ENCODE results near the gene RERE.
"Not testable (repeated sequence)": the region's sequence is repeated elsewhere in the genome, so short reads cannot be mapped to it uniquely, and the experiment has no call there.

RERE gene

DNA sequence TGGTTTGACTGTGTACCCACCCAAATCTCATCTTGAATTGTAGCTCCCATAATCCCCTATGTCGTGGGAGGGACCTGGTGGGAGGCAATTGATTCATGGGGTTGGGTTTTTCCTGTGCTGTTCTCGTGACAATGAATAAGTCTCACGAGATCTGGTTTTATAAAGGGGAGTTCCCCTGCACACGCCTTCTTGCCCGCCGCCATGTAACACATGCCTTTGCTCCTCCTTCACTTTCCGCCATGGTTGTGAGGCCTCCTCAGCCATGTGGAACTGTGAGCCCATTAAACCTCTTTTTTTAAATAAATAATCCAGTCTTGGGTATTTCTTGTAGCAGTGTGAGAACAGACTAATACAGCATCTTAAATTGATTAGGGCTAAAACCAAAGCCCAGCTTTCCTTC lies 22.6 kb upstream of the RERE start:
- DNase-seq: no peak

DNA sequence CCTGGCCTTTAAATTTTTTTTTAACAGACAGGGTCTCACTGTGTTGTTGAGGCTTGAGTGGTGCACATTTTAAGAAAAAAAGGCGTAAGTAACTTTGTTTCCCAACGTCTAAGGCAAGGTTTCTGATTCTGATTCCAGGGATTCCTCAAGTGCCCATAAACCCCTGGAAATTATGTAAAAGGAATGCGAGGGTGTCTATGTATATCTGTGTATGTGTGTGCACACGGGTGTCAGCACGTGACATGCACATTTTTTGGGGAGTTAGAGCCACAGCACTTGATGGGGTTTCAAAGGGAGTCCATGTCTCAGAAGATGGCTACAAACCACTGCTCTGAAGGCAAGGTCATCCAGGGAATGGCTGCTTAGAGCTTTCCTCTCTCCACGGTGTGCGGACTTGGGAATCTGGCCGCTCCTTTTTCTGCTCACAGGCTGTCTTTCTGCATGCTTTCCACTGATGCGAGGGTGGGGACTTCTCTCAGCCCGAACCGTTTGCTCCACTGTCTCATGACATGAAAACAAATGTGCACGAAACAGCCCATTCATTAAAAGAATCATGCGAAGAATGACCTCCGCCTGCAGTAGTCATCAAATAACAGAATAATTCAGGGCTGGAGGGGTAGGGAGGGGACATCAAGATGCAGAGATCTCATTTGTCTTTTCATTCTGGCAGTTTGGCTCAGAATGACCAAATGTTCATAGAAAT lies 18.7 kb upstream of the RERE start:
- DNase-seq: no peak

DNA sequence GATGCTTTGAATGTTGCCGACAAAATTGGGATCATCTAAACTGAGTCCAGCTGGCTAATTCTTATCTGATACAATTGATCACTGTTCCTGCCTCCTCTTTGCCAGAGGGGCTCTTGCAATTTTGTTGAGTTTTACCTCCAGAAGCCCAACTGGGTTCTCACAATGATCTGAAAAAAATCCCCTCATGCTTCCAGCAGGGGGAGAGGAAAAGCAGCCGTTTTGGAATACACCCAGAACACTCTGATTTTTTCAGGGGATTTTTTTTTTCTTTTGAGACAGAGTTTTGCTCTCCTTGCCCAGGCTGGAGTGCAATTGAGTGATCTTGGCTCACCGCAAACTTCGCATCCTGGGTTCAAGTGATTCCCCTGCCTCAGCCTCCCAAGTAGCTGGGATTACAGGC lies 13.9 kb upstream of the RERE start:
- DNase-seq: peak; percentile 39

DNA sequence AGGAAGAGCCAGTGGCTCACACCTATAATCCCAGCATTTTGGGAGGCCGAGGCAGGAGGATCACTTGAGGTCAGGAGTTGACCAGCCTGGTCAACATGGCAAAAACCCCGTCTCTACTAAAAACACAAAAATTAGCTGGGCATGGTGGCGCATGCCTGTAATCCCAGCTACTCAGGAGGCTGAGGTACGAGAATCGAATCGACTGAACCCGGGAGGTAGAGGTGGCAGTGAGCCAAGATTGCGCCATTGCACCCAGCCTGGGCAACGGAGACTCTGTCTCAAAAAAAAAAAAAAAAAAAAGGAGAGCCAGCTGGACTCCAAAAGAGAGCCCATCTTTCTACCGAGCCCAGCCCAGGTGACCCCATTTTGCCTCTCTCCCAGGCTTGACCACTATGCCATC lies 13.3 kb upstream of the RERE start:
- not testable (repeated sequence) for DNase-seq

DNA sequence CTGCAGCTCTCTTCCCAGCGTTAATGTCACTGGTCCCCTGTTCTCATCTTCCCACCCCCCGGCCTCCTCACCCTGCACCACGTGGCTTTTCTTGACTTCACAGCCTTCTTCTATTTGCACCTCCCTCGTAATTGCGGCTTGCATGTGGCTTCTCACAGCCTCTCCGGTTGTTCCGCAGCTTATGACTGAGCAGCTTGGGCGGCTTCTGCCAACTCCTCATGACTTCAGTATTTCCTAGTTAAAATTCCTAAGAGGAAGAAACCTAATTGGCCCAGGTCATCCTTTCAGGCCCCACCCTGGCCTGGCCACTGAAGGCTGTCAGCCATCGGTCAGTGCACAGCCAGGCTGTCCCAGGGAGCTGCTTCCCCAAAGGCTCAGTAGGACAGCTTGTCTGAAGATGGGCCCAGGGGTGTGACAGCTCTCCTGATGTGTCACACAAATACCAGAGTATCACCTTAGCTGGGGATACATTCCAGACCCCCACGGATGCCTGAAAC lies 8.6 kb upstream of the RERE start:
- no peak for DNase-seq

DNA sequence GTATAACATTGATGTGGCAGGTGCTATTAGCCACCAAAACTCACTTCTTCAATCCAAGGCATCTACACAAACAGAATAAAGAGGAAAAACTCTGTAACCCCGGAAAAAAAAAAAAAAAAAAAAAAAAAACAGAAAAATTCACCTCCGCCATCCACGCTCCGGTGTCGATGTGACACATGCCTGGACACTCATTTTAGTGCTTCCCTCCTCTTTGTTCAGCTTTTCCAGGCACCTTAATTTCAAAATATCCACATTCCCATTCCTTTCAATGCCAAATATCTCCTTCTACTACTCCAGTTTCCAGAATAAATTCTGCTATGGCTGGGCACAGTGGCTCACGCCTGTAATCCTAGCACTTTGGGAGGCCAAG lies 5.8 kb upstream of the RERE start:
- peak; percentile 54 for DNase-seq

DNA sequence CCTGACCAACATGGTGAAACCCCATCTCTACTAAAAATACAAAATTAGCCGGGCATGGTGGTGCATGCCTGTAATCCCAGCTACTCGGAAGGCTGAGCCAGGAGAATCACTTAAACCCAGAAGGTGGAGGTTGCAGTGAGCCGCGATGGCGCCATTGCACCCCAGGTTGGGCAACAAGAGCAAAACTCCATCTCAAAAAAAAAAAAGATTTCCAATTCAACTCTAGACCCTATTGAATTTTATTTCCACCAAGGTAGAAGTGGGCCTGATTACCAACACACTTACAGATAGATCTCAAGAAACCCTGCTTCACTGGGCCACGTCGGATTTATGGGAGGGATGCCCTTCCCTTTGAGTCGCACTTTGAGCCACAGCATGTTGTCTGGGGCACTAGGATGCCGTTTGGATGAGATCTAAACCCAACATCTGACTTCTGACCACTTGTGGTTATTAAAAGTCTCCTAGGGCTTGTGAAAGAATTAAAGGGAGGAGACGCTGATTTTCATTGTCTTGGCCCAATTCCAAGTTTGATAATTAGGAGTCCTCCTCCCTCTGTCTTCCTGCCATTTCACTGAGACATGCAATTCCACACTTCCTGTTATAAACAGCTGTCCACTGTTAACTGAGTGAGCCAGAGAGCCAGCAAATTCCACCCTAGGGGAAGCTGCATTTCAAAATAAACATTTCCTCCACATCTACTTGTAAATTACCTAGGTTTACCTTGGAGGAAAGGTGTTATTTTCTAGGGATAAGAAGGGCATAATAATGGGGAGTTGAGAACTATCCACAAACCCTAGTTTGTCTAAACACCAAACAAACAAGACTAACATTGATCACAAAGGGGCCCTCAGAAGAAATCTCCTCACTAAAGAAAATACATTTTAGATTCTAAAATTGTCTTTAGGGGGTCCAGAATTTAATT lies 5.2 kb upstream of the RERE start:
- peak; percentile 90 for DNase-seq

DNA sequence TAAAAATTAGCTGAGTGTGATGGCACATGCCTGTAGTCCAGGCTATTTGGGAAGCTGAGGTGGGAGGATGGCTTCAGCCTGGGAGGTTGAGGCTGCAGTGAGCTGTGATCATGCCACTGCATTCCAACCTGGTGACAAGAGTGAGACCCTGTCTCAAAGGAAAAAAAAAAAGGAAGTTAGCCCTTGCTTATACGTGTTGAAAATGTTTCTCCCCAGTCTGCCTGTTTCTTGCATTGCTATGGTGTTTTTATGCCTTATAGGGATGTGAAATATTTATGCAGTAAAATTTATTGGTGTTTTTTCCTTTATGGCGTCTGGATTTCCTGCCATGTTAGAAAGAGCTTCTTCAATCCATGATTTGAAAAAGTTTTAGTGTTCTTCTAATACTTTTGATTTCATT lies 3.6 kb upstream of the RERE start:
- DNase-seq: peak; percentile 12

DNA sequence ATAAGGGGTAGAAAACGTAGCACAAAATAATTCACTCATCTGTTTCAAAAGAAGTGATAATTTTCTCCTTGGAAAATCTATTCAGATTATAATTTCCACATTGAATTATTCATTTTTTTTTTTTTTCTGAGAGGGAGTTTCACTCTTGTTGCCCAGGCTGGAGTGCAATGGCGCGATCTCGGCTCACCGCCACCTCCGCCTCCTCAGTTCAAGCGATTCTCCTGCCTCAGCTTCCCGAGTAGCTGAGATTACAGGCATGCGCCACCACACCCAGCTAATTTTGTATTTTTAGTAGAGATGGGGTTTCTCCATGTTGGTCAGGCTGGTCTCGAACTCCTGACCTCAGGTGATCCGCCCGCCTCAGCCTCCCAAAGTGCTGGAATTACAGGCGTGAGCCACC lies 1.3 kb upstream of the RERE start:
- not testable (repeated sequence) for DNase-seq

DNA sequence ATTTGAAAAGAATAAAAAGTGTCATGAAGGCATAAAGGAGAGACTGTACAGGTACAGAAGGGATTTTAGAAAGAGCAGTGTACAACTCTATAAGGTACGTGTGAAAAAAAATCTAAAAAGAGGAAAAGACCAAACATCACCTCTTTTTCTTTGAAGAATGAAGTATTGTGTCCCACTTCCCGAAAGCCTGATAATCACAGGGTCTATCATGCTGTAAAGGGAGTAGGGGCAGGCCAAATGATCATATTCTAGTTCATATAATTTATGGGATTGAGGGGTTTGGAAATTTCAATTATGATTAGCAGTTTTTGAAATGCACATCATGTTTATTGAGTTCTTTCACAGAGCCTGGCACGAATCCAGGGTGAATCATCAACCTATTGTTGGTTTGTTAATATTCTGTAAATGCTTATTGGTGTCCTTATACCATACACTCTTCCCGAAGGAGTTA lies 910 bp upstream of the RERE start:
- peak; percentile 50 for DNase-seq

DNA sequence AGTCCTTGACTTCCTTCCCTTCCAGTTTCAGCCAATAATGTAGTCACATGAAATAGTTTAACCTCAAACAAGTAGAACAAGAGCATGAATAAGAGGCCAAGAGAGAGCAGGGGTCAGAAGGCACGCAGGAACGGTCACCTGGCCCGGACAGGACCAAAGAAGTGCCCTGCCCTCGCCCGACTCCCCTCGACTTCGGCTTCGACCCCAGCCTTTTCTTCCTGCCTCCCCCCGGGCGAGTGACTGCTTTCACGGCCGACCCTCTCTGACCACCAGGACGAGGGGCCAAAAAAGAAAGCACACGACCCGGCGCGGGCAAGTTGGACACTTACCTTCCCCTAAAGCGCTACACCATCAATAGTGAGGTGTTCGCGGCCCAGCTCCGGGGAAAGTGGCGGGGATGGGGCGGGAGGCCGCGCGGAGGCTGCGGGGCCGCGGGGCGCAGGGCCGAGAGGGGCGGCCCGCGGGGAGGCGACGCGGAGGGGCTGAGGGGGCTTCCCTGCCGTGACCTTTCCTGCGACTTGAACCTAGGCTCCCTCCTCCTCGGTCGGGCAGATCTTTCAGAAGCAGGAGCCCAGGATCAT lies 519 bp downstream of the RERE start:
- no peak for DNase-seq

DNA sequence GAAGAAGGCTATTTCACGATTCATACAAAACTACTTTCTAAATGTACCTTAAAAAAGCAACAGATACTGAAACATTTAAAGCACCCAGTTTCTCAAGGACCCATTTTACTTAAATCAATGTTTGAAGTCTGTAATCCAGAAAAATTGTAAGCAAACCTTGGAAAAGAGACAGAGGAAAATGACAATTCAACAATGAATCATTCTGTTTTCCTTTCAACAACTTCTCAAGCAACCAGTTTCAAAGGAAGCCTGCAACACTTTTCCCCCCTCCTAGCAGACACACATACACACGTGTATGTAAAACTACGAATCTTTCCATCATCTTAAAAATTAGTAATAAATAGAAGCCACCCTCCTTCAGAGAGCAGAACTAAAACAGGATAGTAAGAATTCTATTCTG lies 1.2 kb downstream of the RERE start:
- no peak for DNase-seq

DNA sequence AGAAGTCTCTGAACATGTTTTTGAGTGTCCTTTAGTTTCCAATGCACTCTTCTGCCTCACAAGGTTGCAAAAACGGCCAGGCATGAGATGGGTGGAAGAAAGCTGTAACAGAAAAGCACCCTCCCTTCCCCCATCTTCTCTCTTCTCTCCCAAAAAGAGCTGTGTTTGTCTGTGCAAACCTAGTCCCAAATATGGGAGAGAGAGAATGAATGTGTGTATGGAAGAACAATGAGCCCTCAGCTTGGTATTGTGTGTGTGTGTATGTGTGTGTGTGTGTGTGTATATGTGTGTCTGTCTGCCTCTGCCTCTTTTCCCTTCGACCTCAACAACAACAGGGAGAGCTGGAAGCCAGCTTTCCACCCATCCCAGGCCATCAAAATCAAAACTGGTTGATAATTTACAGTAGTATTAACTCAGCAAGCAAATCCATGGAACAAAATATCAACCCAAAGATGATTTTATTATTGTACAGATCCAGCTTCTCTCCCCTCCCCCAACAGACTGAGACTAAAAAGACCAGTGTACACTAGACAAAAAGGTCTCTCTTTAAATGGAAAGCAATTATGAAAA lies 1.8 kb downstream of the RERE start:
- peak; percentile 36 for DNase-seq

DNA sequence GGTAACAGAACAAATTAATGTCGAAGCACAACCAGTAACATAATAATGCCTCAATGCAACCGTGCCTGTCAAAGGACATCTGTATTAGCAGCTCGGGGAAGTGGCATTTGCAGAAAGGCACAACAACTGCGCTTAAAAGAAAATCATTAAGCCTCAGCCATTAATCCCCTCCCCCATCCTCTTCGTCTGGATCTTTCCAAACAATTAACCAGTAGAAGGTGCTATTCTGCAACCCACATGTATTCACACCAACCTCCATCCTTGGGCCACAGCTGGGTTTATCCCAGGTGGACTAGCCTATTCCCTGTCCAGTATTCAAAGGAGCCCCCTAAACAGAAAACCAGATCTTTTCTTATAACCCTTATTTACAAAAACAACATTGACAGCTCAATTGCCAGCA lies 2.6 kb downstream of the RERE start:
- no peak for DNase-seq

DNA sequence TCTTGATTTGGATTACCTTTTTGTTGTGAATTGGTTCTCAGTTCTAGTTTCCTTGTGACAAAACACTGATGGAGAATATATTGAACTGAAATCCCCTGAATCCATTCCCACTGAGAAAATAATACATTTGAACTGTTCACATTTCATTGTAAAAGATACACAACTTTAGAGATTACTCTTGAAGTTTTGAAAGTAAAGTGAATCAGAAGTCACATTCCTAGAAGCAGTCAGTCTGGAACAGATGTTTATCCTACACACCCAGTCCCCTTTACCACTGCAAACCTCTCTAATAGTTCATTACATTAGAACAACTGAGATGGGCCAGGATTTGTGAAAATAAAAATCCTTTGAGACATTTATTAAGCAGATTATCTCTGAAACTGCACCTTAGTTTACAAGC lies 3.4 kb downstream of the RERE start:
- DNase-seq: no peak

DNA sequence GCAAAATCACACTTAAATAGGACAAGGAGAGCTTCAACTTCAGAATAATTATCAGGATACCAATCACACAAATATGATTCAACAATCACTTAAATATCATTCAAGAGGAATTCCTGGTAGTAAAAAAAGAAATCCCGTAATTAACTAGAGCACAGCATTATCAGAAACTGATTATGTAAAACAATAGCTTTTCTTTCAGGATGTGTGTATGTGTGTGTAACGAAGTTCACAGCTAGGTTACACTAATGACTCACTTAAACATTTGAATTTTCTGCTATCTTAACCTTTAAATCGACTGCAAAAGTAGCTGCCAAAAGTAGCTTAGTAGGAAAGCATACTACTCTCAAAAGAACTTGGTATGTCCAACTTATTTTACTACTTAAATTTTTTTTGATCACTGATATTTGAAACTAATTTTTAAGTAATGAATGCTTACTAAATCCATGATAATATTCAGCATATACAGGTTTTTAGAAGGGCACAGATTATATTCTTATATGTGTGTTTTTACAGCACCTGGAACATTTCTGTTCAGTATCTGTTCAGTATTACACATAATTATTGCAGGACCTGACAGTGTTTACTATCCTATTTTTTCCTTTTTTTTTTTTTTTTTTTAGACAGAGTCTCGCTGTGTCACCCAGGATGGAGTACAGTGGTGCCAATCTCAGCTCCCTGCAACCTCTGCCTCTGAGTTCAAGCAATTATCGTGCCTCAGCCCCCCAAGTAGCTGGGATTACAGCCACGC lies 4.2 kb downstream of the RERE start:
- no peak for DNase-seq

DNA sequence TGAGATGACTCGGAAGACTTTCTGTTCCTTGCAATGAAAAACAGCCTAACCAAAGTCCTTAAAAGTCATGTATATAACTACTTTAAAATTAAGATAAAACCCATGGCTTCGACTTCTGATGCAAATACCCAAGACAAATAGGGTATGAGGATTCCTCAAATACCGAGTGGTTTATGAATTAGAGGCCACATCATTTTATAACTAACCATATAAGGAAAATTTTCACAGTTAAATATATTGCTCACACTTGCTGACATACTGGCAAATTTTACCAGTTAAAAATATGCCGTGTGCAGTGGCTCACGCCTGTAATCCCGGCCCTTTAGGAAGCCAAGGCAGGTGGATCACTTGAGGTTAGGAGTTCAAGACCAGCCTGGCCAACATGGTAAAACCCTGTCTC lies 5.4 kb downstream of the RERE start:
- no peak for DNase-seq

DNA sequence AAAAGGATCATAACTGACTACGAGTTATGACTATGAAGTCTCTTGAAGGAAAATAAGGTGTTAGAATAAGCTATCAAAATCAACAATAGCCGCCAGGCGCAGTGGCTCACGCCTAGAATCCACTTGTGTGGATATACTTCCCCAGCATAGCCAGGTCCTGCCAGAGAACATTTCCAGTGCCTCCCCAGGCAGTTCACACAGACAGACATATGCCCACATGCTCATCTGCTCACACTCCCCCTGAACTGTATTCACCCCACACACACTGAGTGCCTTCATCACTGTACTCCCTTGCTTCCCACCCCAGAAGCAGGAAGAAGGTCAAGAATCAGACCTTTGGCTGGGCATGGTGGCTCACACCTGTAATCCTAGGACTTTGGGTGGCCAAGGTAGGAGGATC lies 6.5 kb downstream of the RERE start:
- no peak for DNase-seq

DNA sequence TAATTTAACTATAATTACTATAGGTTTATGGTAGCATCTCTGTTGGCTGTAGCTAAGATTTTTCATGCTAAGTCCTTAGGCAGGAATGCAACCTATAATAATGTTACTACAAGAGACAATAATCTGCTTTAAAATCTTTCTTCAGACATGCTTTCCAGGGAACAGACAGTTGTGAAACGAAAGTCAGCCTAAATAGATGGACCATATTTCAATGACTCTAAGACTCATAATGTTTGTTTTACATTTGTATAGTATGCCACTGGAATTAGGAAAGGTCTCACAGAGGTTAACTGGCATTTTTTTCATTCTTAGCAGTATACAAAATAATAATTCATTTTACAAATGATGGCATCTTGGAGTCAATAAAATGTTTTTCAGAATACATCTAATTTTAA lies 8.1 kb downstream of the RERE start:
- DNase-seq: no peak

DNA sequence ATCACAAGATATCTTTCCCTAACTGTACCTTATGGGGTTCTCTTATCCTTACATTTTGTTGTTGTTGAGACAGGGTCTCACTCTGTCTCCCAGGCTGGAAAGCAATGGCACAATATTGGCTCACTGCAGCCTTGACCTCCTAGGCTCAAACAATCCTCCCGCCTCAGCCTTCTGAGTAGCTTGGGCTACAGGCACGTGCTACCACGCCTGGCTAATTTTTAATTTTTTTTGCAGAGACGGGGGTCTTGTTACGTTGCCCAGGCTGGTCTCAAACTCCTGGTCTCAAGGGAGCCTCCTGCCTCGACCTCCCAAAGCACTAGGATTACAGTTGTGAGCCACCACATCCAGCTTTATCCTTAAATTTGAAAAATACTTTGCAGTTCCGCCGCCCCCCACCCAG lies 10.4 kb downstream of the RERE start:
- DNase-seq: no peak

DNA sequence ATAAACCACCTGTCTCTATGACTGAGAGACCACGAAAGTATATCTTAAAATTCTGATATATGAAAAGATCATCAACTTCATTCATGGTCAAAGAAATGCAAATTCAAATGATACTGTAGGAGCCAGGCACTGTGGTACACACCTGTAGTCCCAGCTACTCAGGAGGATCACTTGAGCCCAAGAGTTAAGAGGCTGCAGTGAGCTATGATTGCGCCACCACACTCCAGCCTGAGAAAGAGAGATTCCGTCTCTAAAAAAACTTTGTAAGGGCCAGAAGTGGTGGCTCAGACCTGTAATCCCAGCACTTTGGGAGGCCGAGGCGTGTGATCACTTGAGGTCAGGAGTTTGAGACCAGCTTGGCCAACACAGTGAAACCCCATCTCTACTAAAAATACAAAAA lies 17.0 kb downstream of the RERE start:
- no peak for DNase-seq

DNA sequence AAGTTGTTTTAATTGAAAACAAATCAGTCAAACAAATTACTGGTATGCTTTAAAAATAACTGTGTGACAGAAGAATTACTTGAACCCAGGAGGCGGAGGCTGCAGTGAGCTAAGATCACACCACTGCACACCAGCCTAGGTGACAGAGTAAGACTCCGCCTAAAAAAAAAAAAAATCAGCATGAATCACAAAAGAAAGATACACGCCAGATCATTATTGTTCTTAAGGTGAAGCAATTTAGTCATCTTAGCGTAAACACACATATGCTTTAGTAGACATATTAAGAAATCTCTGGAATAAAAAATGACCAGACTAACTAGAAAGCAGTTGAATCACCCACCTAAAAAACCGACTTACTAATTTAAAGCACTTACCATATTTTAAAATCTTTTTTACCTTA lies 20.2 kb downstream of the RERE start:
- peak; percentile 11 for DNase-seq

DNA sequence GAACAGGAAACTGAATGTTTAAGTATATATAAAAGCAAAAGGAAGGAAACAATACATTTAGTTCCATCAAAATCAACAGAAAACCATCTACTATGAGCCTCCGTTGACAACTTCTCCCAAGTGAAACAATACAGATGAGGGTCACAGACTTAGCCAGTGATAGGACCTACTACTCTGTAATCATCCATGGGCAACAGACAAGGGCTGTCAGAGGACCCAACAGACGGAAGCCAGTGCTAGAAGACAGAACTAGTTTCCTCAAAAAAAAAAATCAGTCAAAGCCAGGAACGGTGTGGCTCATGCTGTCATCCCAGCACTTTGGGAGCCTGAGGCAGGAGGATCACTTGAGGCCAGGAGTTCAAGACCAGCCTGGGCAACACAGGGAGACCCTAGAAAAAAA lies 20.6 kb downstream of the RERE start:
- no peak for DNase-seq
